Endothelial cell of umbilical vein (primary cell): Measurements from ENCODE around the gene DPP10. TPM values are rescaled to one million over a fixed set of nuclear protein-coding genes. Genes with fewer than 3 reads are reported as not detected.

ENCODE experiments used
- BruUV-seq: library from RNA; stranded (reverse); fragments of 400-500 nt; replicated peaks from 2 replicates; lab custom pipeline; 2021; lab: Mats Ljungman, UMichigan
- CTCF ChIA-PET: fragments of 300-600, 350-600 bp; sonication (Branson Sonifier 250); formaldehyde crosslinking; loops from one replicate; lab custom pipeline; 2021; ENCODE audit warnings: antibody characterized with exemption, inconsistent platforms; lab: Charles Lee
- POLR2A ChIA-PET: fragments of 300-600, 350-600 bp; sonication (Branson Sonifier 250); formaldehyde crosslinking; loops from one replicate; lab custom pipeline; 2021; ENCODE audit warnings: antibody characterized with exemption, inconsistent platforms; lab: Charles Lee
- DNase-seq: peaks from one replicate; pipeline ENCODE4 v3.0.0-alpha.2; 2011; ENCODE audit warnings: low read depth, low spot score
- FAIRE-seq: peaks from 2 replicates; lab custom pipeline; 2011; peaks lifted over from hg19 to GRCh38; lab: Jason Lieb, UNC
- H2AFZ ChIP-seq: 2 replicates; pipeline ENCODE4 v1.6.0; 2012; ENCODE audit warnings: low read depth, low read length, control low read depth, inconsistent platforms
- H3K27ac ChIP-seq: 2 replicates; pipeline ENCODE4 v1.5.1; 2011; ENCODE audit warnings: low read depth, mild to moderate bottlenecking, control low read depth, low read length, moderate library complexity; ENCODE audit not compliant: insufficient read depth
- H3K27me3 ChIP-seq, 2 experiments: 2 replicates each; pipeline versions ENCODE4 v1.6.0 to v1.6.1; 2011; ENCODE audit warnings: low read length in 2 of 2, mixed read lengths in 1 of 2; ENCODE audit not compliant: control insufficient read depth in 2 of 2, insufficient read depth in 2 of 2
- H3K36me3 ChIP-seq, 2 experiments: 2 replicates in 1 of 2; 3 replicates in 1 of 2; pipeline ENCODE4 v1.5.1; 2011; ENCODE audit warnings: low read length in 2 of 2, mild to moderate bottlenecking in 1 of 2, moderate library complexity in 1 of 2; ENCODE audit not compliant: control insufficient read depth in 2 of 2, insufficient read depth in 2 of 2; ENCODE audit errors: extremely low read depth in 1 of 2
- H3K4me1 ChIP-seq: 3 replicates; pipeline ENCODE4 v1.5.1; 2011; ENCODE audit warnings: mild to moderate bottlenecking, low read length; ENCODE audit not compliant: control insufficient read depth, insufficient read depth; ENCODE audit errors: extremely low read depth
- H3K4me2 ChIP-seq: 2 replicates; pipeline ENCODE4 v1.6.1; 2011; ENCODE audit warnings: low read length, control low read depth, mixed read lengths; ENCODE audit not compliant: insufficient read depth
- H3K4me3 ChIP-seq, 3 experiments: fragments of 200-600 bp in 1 of 3; sonication (generic), shearing (Covaris generic) in 1 of 3; replicated peaks in 1 of 3; 2 replicates each; pipeline ENCODE4 v1.5.1; 2011 to 2016; ENCODE audit warnings: control low read depth in 3 of 3, low read length in 3 of 3, mild to moderate bottlenecking in 2 of 3, inconsistent platforms in 1 of 3, low read depth in 1 of 3, moderate library complexity in 1 of 3; ENCODE audit not compliant: insufficient read depth in 1 of 3
- H3K79me2 ChIP-seq: 2 replicates; pipeline ENCODE4 v1.6.0; 2012; ENCODE audit warnings: low read length, inconsistent platforms; ENCODE audit not compliant: control insufficient read depth, insufficient read depth
- H3K9ac ChIP-seq: replicated peaks from 2 replicates; pipeline ENCODE3; 2011; ENCODE audit warnings: low read length, control low read depth; ENCODE audit not compliant: insufficient read depth; ENCODE audit errors: extremely low read depth
- H3K9me1 ChIP-seq: replicated peaks from 3 replicates; pipeline ENCODE4 v1.6.0; 2011; ENCODE audit warnings: mild to moderate bottlenecking, low read length; ENCODE audit not compliant: control insufficient read depth, insufficient read depth; ENCODE audit errors: extremely low read depth
- H3K9me3 ChIP-seq: replicated peaks from 2 replicates; pipeline ENCODE4 v1.5.1; 2012; ENCODE audit warnings: low read length, inconsistent platforms; ENCODE audit not compliant: control insufficient read depth, insufficient read depth
- H4K20me1 ChIP-seq: replicated peaks from 2 replicates; pipeline ENCODE3; 2011; ENCODE audit warnings: mild to moderate bottlenecking, low read length; ENCODE audit not compliant: control insufficient read depth, insufficient read depth; ENCODE audit errors: extremely low read depth
- EZH2 ChIP-seq: IDR thresholded peaks from 2 replicates; pipeline ENCODE4 v1.6.1; 2012; ENCODE audit warnings: borderline replicate concordance, low read depth, mild to moderate bottlenecking, moderate library complexity, low read length, inconsistent platforms; ENCODE audit not compliant: severe bottlenecking
- FOS ChIP-seq: IDR thresholded peaks from 2 replicates; pipeline ENCODE4 v1.6.1; 2011; ENCODE audit warnings: mild to moderate bottlenecking, low read length, moderate library complexity, borderline replicate concordance; ENCODE audit not compliant: insufficient read depth
- GATA2 ChIP-seq: IDR thresholded peaks from 2 replicates; pipeline ENCODE4 v1.7.0; 2011; ENCODE audit warnings: low read depth, mild to moderate bottlenecking, moderate library complexity, mixed read lengths, low read length; ENCODE audit not compliant: insufficient read length, insufficient read depth
- JUN ChIP-seq: IDR thresholded peaks from 2 replicates; pipeline ENCODE4 v1.6.1; 2011; ENCODE audit warnings: borderline replicate concordance, low read depth; ENCODE audit not compliant: insufficient read length, insufficient read depth
- MYC ChIP-seq: IDR thresholded peaks from one replicate; pipeline ENCODE4 v1.6.1; 2011; ENCODE audit warnings: mild to moderate bottlenecking, low read depth, low read length
- POLR2A ChIP-seq: IDR thresholded peaks from 2 replicates; pipeline ENCODE4 v1.6.1; 2012; ENCODE audit warnings: low read depth, mild to moderate bottlenecking, control low read depth, low read length
- dilution Hi-C: fragments of 300-500 bp; cut with MboI; formaldehyde crosslinking; loops from one replicate; pipeline ENCODE4 v1.15.0; 2019; ENCODE audit warnings: low sequenced_read_pairs; ENCODE audit not compliant: extremely low pct_ligation_motif_present
- intact Hi-C: fragments of 100-400 bp; cut with micrococcal nuclease; formaldehyde crosslinking; loops from one replicate; pipeline ENCODE4 v1.10.0; 2022
- polyA plus RNA-seq, 4 experiments: library from polyadenylated mRNA; depleted of rRNA in 3 of 4; stranded (reverse) in 3 of 4; unstranded in 1 of 4; fragments of >200 nt; gene quantifications; 2 replicates each; pipeline versions ENCODE4 v1.2.1 to v1.2.3, GENCODE V29; 2011 to 2012; ENCODE audit warnings: missing spikeins in 1 of 4
- total RNA-seq: library from RNA; stranded (reverse); gene quantifications from 2 replicates; pipeline ENCODE4 v1.2.3, GENCODE V29; 2021
- TF ChIP-seq, protein P1 (sequence below): IDR thresholded peaks from 2 replicates; pipeline ENCODE4 v1.6.1; 2011; ENCODE audit not compliant: insufficient read depth, insufficient read length
- TF ChIP-seq, protein P2 (sequence below), 2 donors: IDR thresholded peaks; 1 replicate in 1 of 2; 2 replicates in 1 of 2; pipeline ENCODE4 v1.5.1; 2011; ENCODE audit warnings: low read length in 2 of 2, mild to moderate bottlenecking in 2 of 2, moderate library complexity in 2 of 2, control low read depth in 1 of 2, inconsistent platforms in 1 of 2, low read depth in 1 of 2; ENCODE audit not compliant: insufficient read depth in 1 of 2; ENCODE audit errors: extremely low read depth in 1 of 2

DPP10 gene
- total and polyA plus RNA-seq, 2 donors (not counting 3 experiments of a cell fraction or from before 2014, with no cell fraction given), result not detected

DNA sequence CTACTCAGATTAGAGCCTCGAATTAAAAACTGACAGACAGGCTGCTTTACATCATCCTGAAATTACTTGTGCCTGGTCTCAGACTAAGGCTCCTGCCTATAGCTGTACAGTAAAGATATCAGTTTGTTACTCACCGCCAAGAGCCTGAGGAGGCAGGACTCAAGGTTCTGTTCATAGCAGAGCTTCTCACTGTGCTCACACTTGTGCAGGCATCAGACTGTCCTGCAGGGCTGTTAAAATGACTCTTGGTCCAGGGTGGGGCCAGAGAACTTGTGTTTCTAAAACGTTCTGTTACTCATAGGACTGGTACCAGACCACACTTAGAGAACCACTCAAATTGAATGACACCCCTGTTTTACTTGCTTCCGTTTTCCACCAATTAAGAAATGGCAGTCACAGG, 310.0 kb downstream of the DPP10 start:
- H3K36me3 ChIP-seq, result no peaks in the 10 kb centered on the region
- no peak overlapping the region for H3K4me3 ChIP-seq
- no peaks in the 10 kb centered on the region for H3K27me3 ChIP-seq
- H3K27ac ChIP-seq, result no peak overlapping the region
- no TSS peak for BruUV-seq
- no peak overlapping the region for H3K4me2 ChIP-seq
- peaks cover 5% of the 10 kb centered on the region for H3K9me3 ChIP-seq
- CTCF ChIA-PET, result no interaction called here
- no peak for FAIRE-seq
- intact Hi-C loops, result no loop called here
- TF ChIP-seq FOS (no peak), POLR2A (no peak), GATA2 (no peak), MYC (no peak), JUN (no peak), EZH2 (no peak)
- TF ChIP-seq, protein P1, sequence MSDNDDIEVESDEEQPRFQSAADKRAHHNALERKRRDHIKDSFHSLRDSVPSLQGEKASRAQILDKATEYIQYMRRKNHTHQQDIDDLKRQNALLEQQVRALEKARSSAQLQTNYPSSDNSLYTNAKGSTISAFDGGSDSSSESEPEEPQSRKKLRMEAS, result no peak
- TF ChIP-seq, protein P2, sequence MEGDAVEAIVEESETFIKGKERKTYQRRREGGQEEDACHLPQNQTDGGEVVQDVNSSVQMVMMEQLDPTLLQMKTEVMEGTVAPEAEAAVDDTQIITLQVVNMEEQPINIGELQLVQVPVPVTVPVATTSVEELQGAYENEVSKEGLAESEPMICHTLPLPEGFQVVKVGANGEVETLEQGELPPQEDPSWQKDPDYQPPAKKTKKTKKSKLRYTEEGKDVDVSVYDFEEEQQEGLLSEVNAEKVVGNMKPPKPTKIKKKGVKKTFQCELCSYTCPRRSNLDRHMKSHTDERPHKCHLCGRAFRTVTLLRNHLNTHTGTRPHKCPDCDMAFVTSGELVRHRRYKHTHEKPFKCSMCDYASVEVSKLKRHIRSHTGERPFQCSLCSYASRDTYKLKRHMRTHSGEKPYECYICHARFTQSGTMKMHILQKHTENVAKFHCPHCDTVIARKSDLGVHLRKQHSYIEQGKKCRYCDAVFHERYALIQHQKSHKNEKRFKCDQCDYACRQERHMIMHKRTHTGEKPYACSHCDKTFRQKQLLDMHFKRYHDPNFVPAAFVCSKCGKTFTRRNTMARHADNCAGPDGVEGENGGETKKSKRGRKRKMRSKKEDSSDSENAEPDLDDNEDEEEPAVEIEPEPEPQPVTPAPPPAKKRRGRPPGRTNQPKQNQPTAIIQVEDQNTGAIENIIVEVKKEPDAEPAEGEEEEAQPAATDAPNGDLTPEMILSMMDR (IDR thresholded peaks at IDR 0.05; ENCODE audit: extremely low read depth in 1 of 2, insufficient read depth in 1 of 2, low read depth in 1 of 2, low read length in 2 of 2), result no peak
- H4K20me1 ChIP-seq, result no peaks in the 10 kb centered on the region
- POLR2A ChIA-PET, result no interaction called here
- dilution Hi-C loops, result no loop called here
- DNase-seq, result no peak
- no peaks in the 10 kb centered on the region for H3K9me1 ChIP-seq
- no peaks in the 10 kb centered on the region for H3K4me1 ChIP-seq
- no peak overlapping the region for H2AFZ ChIP-seq
- H3K9ac ChIP-seq, result no peak overlapping the region
- no peaks in the 10 kb centered on the region for H3K79me2 ChIP-seq
